Measurements from ENCODE around the gene SLCO3A1.

SLCO3A1 gene

DNA sequence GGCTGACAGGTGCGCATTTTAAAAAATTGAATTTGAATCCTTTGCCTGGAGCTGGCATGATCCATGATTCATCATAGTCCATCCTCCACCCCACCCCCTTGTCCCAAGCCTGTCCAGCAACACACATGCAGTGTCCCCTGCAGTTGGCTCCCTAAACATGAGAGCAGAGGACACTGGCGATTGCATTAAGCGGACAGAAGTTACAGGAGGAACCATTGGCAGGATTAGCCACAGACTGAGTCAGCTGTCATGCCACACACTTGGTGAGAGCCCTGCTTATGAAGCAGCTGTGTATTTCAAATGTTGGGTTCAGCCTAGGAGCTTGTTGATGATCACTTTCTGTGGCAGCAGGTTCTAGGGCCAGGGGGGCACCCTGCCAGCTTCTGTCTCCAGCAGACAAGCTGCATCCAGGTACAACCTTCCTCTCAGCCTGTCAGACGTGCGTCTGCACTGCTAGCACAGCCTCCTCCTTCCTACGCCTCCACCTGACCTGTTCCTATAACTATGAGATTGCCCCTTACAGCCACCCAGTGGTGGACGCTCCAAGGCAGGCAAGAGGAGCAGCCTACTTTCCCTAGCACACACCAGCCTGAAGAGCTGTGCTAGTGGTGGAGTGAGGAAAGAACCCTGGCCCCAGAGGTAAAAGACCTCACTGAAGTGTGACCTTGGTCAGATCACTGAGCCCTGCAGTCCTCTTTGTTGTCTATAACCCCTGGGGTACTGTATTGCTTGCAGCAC lies 121.9 kb downstream of the SLCO3A1 start:
- 0 out of 2 replicates have a peak, but pooled peaks cover 2% of the 10 kb centered on the region for H3K9me3 ChIP-seq (ENCODE audit: control insufficient read depth, insufficient read depth, low read length)
- 0 out of 2 replicates have a peak, but pooled peaks cover 6% of the 10 kb centered on the region for H3K4me1 ChIP-seq (ENCODE audit: insufficient read depth, low read length)
- H3K36me3 ChIP-seq (ENCODE audit: insufficient read depth, low read length), result no peaks in the 10 kb centered on the region
- H3K9ac ChIP-seq (ENCODE audit: low read depth, low read length), result no peak overlapping the region

DNA sequence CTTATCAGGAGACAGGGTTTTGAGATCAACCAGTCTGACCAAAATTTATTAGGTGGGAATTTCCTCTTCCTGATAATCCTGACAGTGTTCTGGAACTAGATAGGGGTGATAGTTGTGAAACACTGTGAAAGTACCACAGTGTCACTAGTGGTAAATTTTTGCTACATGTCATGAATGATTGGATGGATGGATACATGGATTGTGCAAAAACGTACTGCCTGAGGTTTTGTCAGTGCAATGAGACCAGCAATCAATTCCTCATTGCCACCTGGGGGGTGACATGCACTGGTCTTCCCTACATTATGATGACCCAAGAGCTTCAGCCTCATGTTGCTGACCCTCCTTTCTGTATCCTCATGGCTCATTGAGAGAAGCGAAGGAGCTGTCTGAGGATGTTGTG lies 123.5 kb downstream of the SLCO3A1 start:
- Histone ChIP-seq H3K9me3 (ENCODE audit: control insufficient read depth, insufficient read depth, low read length) (no peaks in the 10 kb centered on the region), H3K9ac (ENCODE audit: low read depth, low read length) (no peak overlapping the region), H3K36me3 (ENCODE audit: insufficient read depth, low read length) (no peaks in the 10 kb centered on the region), H3K4me1 (ENCODE audit: insufficient read depth, low read length) (0 out of 2 replicates have a peak, but pooled peaks cover 6% of the 10 kb centered on the region)

GRCh38 chr15:91980502-91981267 lies 127.2 kb downstream of the SLCO3A1 start:
- Histone ChIP-seq H3K4me1 (ENCODE audit: insufficient read depth, low read length) (no peaks in the 10 kb centered on the region), H3K9me3 (ENCODE audit: control insufficient read depth, insufficient read depth, low read length) (no peaks in the 10 kb centered on the region), H3K9ac (ENCODE audit: low read depth, low read length) (no peak overlapping the region), H3K36me3 (ENCODE audit: insufficient read depth, low read length) (no peaks in the 10 kb centered on the region)

DNA sequence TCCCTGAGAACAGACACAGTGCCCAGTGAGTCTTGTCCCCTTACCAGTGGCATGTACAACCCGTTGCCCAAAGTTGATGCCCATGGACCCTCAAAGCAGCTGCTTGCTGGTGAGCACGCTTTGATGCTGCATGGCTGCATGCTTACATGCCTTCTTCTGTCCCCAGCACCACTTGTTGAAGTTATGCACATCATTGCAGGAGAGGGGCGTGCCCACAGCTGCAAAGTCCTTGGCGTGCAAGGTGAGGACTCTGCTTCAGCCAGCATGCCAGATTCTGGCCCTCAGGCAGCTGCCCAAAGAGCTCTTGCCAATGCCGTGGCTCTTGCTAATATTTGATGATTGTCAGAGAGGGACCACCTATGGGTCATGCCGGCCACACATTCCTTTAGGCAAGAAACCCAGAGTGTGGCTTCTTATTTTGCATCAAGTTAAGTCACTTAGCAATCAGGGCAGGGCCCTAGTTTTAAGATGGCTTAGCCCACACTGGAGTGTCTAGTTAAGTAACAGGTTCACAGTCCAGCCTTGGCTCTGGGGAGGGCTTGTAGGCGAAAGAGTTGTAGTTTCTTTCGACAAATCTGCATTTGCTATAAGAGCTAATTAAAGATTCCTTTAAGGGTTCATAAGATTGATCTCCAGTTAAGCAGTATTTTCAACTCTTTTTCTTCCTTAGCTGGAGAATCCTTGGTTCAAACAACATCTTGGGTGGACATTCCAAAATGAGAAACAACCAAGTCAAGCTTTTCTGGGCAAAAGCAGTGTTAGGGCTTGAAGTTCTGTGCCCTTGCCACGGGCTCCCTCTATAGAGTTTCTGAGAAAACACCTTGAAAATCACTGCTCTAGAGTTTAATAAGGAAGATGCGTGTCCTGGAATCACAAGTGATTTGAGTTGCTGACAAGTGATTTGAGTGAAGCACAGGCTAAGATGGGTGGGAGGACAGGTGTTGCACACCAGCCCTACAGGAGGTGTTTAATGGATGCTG lies 128.6 kb downstream of the SLCO3A1 start:
- Histone ChIP-seq H3K4me1 (ENCODE audit: insufficient read depth, low read length) (no peaks in the 10 kb centered on the region), H3K9ac (ENCODE audit: low read depth, low read length) (no peak overlapping the region), H3K9me3 (ENCODE audit: control insufficient read depth, insufficient read depth, low read length) (no peaks in the 10 kb centered on the region), H3K36me3 (ENCODE audit: insufficient read depth, low read length) (no peaks in the 10 kb centered on the region)

GRCh38 chr15:91983729-91984340 lies 130.3 kb downstream of the SLCO3A1 start:
- no peaks in the 10 kb centered on the region for H3K4me1 ChIP-seq (ENCODE audit: insufficient read depth, low read length)
- no peaks in the 10 kb centered on the region for H3K9me3 ChIP-seq (ENCODE audit: control insufficient read depth, insufficient read depth, low read length)
- no peak overlapping the region for H3K9ac ChIP-seq (ENCODE audit: low read depth, low read length)
- H3K36me3 ChIP-seq (ENCODE audit: insufficient read depth, low read length), result no peaks in the 10 kb centered on the region

- Histone ChIP-seq H3K9ac (ENCODE audit: low read depth, low read length) (no peak overlapping the region), H3K4me1 (ENCODE audit: insufficient read depth, low read length) (no peaks in the 10 kb centered on the region), H3K9me3 (ENCODE audit: control insufficient read depth, insufficient read depth, low read length) (no peaks in the 10 kb centered on the region), H3K36me3 (ENCODE audit: insufficient read depth, low read length) (no peaks in the 10 kb centered on the region)
These were observed 131.8 kb downstream of the SLCO3A1 start for GRCh38 chr15:91985297-91985696.

DNA sequence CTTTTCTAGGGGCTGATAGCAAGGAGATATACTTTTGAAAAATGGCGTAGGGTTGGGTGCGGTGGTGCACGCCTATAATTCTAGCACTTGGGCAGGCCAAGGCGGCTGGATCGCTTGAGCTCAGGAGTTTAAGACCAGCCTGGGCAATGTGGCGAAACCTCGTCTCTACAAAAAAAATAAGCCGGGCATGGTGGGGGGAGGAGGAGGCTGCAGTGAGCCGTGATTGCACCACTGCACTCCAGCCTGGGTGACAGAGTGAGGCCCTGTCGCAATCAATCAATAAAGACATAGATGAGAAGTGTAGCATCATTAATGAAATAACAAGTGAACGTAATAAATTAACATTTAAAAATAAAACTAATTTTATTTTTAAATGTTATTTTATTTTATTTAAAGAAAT lies 134.6 kb downstream of the SLCO3A1 start:
- Histone ChIP-seq H3K4me1 (ENCODE audit: insufficient read depth, low read length) (no peaks in the 10 kb centered on the region), H3K36me3 (ENCODE audit: insufficient read depth, low read length) (no peaks in the 10 kb centered on the region), H3K9ac (ENCODE audit: low read depth, low read length) (no peak overlapping the region), H3K9me3 (ENCODE audit: control insufficient read depth, insufficient read depth, low read length) (no peaks in the 10 kb centered on the region)

- H3K9me3 ChIP-seq (ENCODE audit: control insufficient read depth, insufficient read depth, low read length), result no peaks in the 10 kb centered on the region
- no peaks in the 10 kb centered on the region for H3K4me1 ChIP-seq (ENCODE audit: insufficient read depth, low read length)
- H3K9ac ChIP-seq (ENCODE audit: low read depth, low read length), result no peak overlapping the region
- H3K36me3 ChIP-seq (ENCODE audit: insufficient read depth, low read length), result no peaks in the 10 kb centered on the region
These were observed 135.1 kb downstream of the SLCO3A1 start for GRCh38 chr15:91988655-91989054.

GRCh38 chr15:91989821-91990220 lies 136.3 kb downstream of the SLCO3A1 start:
- no peaks in the 10 kb centered on the region for H3K4me1 ChIP-seq (ENCODE audit: insufficient read depth, low read length)
- H3K9ac ChIP-seq (ENCODE audit: low read depth, low read length), result no peak overlapping the region
- no peaks in the 10 kb centered on the region for H3K9me3 ChIP-seq (ENCODE audit: control insufficient read depth, insufficient read depth, low read length)

GRCh38 chr15:91992945-91993344 lies 139.4 kb downstream of the SLCO3A1 start:
- Histone ChIP-seq H3K36me3 (ENCODE audit: insufficient read depth, low read length) (no peaks in the 10 kb centered on the region), H3K9ac (ENCODE audit: low read depth, low read length) (no peak overlapping the region), H3K9me3 (ENCODE audit: control insufficient read depth, insufficient read depth, low read length) (no peaks in the 10 kb centered on the region), H3K4me1 (ENCODE audit: insufficient read depth, low read length) (no peaks in the 10 kb centered on the region)

More at GRCh38 chr15:91989821-91990220, 136.3 kb downstream of the SLCO3A1 start:
- no peaks in the 10 kb centered on the region for H3K36me3 ChIP-seq (ENCODE audit: insufficient read depth, low read length)

- Histone ChIP-seq H3K9me3 (ENCODE audit: control insufficient read depth, insufficient read depth, low read length) (no peaks in the 10 kb centered on the region), H3K4me1 (ENCODE audit: insufficient read depth, low read length) (no peaks in the 10 kb centered on the region), H3K9ac (ENCODE audit: low read depth, low read length) (no peak overlapping the region), H3K36me3 (ENCODE audit: insufficient read depth, low read length) (no peaks in the 10 kb centered on the region)
These were observed 141.6 kb downstream of the SLCO3A1 start for GRCh38 chr15:91995146-91995545.

GRCh38 chr15:91997163-91997562 lies 143.7 kb downstream of the SLCO3A1 start:
- Histone ChIP-seq H3K36me3 (ENCODE audit: insufficient read depth, low read length) (no peaks in the 10 kb centered on the region), H3K9ac (ENCODE audit: low read depth, low read length) (no peak overlapping the region), H3K9me3 (ENCODE audit: control insufficient read depth, insufficient read depth, low read length) (no peaks in the 10 kb centered on the region), H3K4me1 (ENCODE audit: insufficient read depth, low read length) (peaks cover 11% of the 10 kb centered on the region)

GRCh38 chr15:92000709-92001108 lies 147.2 kb downstream of the SLCO3A1 start:
- Histone ChIP-seq H3K36me3 (ENCODE audit: insufficient read depth, low read length) (no peaks in the 10 kb centered on the region), H3K9me3 (ENCODE audit: control insufficient read depth, insufficient read depth, low read length) (no peaks in the 10 kb centered on the region), H3K9ac (ENCODE audit: low read depth, low read length) (no peak overlapping the region), H3K4me1 (ENCODE audit: insufficient read depth, low read length) (peaks cover 13% of the 10 kb centered on the region)

GRCh38 chr15:92001307-92001706 lies 147.8 kb downstream of the SLCO3A1 start:
- Histone ChIP-seq H3K9me3 (ENCODE audit: control insufficient read depth, insufficient read depth, low read length) (no peaks in the 10 kb centered on the region), H3K4me1 (ENCODE audit: insufficient read depth, low read length) (peaks cover 14% of the 10 kb centered on the region), H3K36me3 (ENCODE audit: insufficient read depth, low read length) (no peaks in the 10 kb centered on the region), H3K9ac (ENCODE audit: low read depth, low read length) (no peak overlapping the region)

Data from ES-I3 (cell line).